ENCODE measurements around the gene VMP1.

VMP1 gene

GRCh38 chr17:59707149-59707970 lies at the start of gene VMP1, which contains the start of gene PTRH2:
Gene VMP1, plus strand, starts transcription at chr17:59707654. Its CDS starts 23,793 bp downstream, at chr17:59731447.
Gene PTRH2, minus strand, starts transcription at chr17:59707430. Its CDS starts 9,452 bp downstream, at chr17:59697978.
- peak; percentile 62 to 99 (median 97) for DNase-seq

DNA sequence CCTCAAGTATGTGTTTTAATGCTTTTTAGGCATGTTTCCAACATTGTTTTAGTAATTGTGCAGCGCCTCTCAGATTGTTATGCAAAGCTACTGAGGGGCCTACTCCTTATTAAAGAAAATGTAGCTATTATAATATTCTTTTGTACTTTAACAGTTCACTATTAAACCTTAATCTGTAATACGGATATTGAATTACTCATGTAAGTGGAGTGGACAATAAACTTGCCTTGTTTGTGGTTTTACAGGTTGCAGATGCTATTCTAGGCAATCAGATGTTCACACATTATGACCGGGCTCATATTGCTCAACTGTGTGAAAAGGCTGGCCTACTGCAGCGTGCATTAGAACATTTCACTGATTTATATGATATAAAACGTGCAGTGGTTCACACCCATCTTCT lies 41.2 kb upstream of the VMP1 start:
- no peak for DNase-seq

DNA sequence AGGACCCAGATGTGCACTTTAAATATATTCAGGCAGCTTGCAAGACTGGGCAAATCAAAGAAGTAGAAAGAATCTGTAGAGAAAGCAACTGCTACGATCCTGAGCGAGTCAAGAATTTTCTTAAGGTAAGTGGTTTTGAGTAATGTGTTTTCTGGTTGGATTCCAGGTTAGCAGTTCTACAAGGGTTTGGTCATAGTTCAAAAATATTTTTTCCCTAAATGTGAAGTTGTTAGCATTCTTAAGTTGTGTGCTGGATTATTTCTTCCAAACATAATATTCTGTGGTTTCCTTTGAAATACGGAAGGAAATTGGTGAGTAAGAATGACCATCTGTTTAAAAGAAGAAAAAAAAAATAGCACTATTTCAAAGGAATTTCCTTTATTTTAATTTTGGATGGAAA lies 38.6 kb upstream of the VMP1 start:
- DNase-seq, result no peak

DNA sequence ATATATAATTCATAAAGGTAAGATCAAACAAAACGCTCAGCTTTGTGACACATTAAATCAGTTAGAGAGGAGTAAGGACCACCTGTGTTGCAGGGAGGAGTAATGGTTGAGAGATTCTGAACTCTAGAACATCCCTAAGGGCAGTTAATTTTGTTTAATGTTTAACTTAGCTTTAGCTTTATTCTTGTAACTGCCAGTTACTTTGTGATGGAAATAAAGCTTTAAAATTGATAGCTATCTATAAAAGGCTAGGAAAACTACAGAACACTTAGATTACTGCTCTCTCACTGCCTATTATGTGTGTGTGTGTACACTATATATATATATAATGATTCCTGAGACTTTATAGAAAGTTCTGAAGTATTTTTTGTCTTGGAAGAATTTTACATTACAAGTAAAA lies 38.0 kb upstream of the VMP1 start:
- DNase-seq, result no peak

DNA sequence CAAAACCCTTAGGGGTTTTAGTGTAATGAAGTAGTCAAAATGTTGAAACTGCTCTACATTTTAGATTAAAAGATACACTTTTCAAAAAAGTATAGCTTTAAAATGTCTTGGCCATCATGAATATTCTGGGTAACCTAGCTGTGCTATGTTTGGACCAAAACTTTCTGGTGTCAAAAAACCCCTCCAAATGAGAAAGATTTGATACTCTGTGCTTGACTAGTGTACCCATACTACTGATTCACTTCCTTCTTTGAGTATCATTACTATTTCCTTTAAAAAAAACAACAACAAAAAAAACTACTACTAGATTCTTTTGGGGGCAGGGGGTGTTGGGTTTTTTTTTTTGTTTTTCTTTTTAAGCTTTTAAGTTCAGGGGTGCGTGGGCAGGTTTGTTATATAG lies 37.5 kb upstream of the VMP1 start:
- no peak for DNase-seq

DNA sequence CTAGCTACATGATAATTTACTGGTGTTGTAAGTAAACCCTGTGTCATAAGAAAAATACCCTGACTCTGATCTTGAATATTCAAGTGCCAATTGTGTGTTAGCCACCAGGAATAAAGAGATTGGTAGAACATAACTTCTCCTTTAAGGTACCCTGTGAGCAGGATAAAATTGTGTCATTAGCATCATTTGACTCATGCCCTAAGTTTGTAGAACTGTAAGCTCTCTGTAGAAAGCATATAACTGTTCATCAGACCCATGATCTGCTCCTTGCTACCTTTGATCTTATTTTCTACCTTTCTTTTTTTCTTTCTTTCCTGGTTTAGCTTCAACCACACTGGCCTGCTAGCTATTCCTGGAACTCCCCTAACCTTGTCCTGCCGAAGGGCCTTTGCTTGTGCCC lies 36.1 kb upstream of the VMP1 start:
- no peak for DNase-seq

DNA sequence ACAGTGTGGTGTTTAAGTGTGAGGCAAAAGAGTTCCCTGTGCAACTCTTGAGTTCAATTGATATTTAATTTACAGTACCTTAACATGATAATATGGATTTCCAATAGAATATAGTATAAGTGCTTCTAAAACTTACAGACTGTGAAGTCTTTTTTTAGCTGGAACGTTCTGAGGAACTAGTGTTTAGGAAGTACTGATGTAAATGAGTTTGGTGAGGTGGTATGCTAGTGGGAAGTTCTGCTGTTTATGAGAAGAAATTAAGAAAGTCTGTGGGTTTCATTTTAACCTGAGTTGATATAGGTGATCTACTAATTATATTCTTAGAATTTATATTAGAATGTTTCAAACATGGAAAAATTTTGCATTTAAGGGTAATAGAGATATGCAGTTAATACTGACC lies 32.2 kb upstream of the VMP1 start:
- no peak for DNase-seq

GRCh38 chr17:59676716-59677115 lies 30.7 kb upstream of the VMP1 start:
- DNase-seq, result no peak

- DNase-seq, result no peak
Observed at GRCh38 chr17:59678918-59679317, 28.5 kb upstream of the VMP1 start.

- no peak for DNase-seq
Observed at GRCh38 chr17:59680314-59680713, 27.1 kb upstream of the VMP1 start.

- DNase-seq, result peak in 1 of 51 donors; percentile 17
Observed at GRCh38 chr17:59683283-59683682, 24.2 kb upstream of the VMP1 start.

DNA sequence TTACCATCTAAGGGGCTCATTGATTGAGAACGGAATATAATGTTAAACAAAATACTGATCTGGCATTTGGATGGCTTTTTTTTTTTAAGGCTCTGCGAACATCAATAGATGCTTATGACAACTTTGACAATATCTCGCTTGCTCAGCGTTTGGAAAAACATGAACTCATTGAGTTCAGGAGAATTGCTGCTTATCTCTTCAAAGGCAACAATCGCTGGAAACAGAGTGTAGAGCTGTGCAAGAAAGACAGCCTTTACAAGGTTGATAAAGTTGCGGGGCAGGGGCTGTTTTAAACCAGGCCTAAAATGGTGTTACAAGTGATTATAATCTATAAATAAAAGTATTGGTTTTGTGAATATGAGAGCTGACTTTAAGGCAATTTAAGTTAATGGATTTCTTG lies 22.5 kb upstream of the VMP1 start:
- DNase-seq, result no peak

GRCh38 chr17:59688008-59688407 lies 19.4 kb upstream of the VMP1 start:
- no peak for DNase-seq

GRCh38 chr17:59688496-59688895 lies 19.0 kb upstream of the VMP1 start:
- DNase-seq, result no peak

DNA sequence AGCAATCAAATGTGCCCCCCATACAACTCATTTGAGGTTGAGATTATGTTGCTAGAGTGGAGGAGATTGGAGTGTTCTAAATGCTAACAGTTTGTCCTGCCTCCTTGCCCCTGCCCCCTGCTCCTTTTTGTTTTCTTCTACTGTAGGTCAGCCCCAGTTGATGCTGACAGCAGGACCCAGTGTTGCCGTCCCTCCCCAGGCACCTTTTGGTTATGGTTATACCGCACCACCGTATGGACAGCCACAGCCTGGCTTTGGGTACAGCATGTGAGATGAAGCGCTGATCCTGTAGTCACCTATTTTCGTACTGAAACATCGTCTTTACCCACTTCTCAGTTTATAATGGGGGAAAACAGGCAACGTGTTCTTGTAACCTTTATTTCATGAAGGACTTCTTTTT lies 13.9 kb upstream of the VMP1 start:
- no peak for DNase-seq

- DNase-seq, result no peak
Observed at GRCh38 chr17:59694344-59694743, 13.1 kb upstream of the VMP1 start.

DNA sequence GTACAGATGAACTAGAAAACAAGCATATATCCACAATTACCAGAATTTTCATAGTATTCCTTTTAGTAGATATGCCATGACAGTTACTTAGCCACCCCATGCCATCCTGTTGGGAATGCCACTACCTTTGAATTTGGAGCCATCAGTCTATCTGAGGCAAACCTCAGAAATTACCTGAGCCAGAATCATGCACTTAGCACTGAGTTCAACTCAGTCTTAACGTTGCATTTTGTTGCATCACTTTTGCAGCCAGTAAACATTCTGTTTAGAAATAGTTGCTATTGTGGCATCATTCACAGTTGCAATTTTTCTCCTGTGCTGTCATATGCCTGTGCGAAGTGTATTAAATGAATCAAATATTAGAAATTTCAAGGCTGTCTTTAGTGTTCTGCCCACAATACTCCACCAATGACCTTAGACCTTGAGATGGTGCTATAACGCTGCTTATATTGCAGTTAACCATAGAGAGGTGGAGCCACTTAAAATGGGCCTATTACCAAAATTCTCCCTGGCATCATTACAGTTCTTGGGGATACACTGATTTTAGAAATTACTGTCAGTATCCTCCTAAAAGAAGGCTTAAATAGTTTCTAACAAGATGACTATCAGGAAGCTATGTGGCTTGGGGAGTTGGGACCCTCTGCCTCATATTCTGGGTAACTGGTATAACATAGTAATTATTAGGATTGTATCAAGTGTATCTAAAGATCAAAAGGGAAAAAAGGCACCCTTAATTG lies 11.3 kb upstream of the VMP1 start:
- DNase-seq, result no peak

DNA sequence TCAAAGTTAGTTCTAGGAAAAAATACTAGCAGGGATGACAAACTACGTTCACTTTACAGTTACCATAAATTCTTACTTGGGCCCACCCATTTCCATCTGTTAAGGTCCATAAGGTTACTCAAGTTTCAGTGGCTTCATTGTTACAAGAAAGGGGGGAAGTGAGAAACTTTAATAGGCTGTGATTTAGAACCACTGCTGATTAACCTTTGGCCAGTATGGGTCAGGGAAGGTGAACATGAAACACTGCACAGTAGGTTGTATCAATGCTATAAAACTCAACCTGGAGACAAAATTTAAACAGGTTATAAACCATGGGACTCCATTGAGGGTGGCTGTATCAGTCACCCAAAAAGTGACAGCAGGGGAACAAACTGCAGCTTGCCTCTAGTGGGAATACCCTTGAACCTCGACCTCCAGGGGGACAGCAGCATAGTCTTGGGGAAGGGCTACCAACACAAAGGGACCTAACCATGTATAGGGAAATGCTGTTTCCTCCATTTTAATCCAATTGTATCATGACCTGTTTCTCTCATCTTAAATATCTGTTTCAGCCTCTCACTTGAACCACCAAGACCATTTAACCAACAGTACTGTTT lies 10.7 kb upstream of the VMP1 start:
- DNase-seq, result no peak

DNA sequence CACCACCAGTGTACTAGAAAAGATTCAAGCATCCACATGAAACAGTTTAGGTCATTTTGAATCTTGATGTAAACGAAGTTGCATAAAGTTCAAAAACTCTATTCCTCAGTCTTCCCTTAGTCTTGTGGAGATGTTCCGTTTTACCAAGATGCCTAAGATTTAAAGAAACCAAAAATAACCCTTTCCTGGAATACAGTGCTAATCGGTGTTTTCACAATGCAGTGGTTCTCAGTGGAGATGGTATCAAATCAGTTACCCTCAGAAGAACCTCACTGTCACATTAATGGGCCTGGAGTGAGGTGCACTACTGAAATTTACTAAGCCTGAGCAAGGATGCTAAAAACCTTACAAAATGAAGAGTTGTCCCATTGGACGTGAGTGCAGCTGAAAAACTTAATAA lies 9.3 kb upstream of the VMP1 start:
- DNase-seq, result no peak

- no peak for DNase-seq
Observed at GRCh38 chr17:59699218-59699617, 8.2 kb upstream of the VMP1 start.

- DNase-seq, result no peak
Observed at GRCh38 chr17:59699786-59700185, 7.7 kb upstream of the VMP1 start.

DNA sequence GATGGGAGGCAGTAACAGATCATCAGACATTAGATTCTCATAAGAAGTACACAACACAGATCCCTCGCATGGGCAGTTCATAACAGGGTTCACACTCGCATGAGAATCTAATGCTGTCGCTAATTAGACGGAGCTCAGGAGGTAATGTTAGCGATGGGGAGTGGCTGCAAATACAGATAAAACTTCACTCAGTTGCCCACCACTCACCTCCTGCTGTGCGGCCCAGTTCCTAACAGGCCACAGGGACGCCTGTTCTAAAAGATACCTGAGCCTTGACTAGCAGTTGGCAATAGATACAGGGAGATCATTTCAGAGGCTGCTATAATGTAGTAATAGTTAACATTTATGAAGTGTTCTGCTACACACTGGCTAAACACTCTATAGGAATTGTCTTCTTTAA lies 5.2 kb upstream of the VMP1 start:
- DNase-seq, result no peak
